Coronary artery (tissue), 2 donors: ENCODE data around the gene C13orf46.

Source experiments
- DNase-seq: peaks from one replicate; pipeline ENCODE4 v3.0.0-alpha.2; 2017; ENCODE audit warnings: low spot score
- H3K27ac ChIP-seq, 2 donors: fragments of 200-600 bp; sonication (generic); one replicate each; pipeline ENCODE4 v1.5.1; 2016 to 2019
- H3K4me3 ChIP-seq: fragments of 200-600 bp; sonication (generic); 2 replicates; pipeline ENCODE4 v1.5.1; 2016; ENCODE audit warnings: mild to moderate bottlenecking, moderate library complexity
- TF ChIP-seq, protein P1 (sequence below): fragments of 200-600 bp; sonication (generic); IDR thresholded peaks from one replicate; pipeline ENCODE4 v1.5.1; 2019; ENCODE audit warnings: antibody characterized with exemption

C13orf46 gene

GRCh38 chr13:113955235-113955634 lies 18.6 kb downstream of the C13orf46 start:
- H3K4me3 ChIP-seq = no peak overlapping the region
- TF ChIP-seq, protein P1, sequence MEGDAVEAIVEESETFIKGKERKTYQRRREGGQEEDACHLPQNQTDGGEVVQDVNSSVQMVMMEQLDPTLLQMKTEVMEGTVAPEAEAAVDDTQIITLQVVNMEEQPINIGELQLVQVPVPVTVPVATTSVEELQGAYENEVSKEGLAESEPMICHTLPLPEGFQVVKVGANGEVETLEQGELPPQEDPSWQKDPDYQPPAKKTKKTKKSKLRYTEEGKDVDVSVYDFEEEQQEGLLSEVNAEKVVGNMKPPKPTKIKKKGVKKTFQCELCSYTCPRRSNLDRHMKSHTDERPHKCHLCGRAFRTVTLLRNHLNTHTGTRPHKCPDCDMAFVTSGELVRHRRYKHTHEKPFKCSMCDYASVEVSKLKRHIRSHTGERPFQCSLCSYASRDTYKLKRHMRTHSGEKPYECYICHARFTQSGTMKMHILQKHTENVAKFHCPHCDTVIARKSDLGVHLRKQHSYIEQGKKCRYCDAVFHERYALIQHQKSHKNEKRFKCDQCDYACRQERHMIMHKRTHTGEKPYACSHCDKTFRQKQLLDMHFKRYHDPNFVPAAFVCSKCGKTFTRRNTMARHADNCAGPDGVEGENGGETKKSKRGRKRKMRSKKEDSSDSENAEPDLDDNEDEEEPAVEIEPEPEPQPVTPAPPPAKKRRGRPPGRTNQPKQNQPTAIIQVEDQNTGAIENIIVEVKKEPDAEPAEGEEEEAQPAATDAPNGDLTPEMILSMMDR = no peak
- no peak for DNase-seq
- H3K27ac ChIP-seq = no peak overlapping the region

DNA sequence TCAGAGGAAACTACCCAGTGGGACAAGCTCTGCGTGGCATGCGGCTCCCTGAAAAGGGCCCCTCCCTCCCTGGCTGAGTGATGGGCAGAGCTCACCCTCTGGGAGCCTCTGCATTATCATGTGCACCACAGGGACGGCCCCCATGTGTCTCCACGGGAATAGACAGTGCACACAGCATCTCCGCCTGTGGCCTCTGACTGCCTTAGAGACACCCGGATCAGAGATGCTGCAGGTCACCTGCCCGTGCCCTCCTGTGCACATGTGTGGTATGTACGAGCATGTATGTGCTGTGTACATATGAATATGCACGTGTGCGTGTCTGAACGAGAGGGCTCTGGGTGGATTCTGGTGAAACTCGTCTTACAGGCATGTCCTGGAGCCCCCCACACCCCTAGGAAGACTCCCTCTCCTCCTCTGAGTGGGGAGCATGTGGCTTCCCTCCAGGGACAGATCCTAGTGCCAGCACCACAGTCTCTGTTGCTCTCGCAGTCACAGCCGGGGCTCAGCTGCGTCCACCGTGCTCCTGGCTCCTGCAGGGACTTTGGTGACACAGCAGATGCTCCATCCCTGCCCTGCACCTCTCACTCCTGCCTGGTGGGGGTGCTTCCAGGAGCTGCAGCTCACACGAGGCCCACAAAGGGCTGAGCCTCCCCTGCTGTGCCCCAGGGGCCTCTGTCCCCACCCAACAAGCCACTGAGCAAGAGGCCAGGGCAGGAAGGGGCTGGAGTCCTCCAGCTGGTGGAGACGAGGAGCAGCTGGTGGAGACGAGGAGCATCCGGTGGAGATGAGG lies 19.6 kb downstream of the C13orf46 start:
- Histone ChIP-seq H3K27ac (no peak overlapping the region), H3K4me3 (no peak overlapping the region)
- TF ChIP-seq, protein P1 = no peak
- DNase-seq = no peak

- TF ChIP-seq, protein P1 = no peak
- DNase-seq = no peak
- no peak overlapping the region for H3K4me3 ChIP-seq
- no peak overlapping the region for H3K27ac ChIP-seq
Measured at GRCh38 chr13:113953561-113953960, 20.3 kb downstream of the C13orf46 start.

DNA sequence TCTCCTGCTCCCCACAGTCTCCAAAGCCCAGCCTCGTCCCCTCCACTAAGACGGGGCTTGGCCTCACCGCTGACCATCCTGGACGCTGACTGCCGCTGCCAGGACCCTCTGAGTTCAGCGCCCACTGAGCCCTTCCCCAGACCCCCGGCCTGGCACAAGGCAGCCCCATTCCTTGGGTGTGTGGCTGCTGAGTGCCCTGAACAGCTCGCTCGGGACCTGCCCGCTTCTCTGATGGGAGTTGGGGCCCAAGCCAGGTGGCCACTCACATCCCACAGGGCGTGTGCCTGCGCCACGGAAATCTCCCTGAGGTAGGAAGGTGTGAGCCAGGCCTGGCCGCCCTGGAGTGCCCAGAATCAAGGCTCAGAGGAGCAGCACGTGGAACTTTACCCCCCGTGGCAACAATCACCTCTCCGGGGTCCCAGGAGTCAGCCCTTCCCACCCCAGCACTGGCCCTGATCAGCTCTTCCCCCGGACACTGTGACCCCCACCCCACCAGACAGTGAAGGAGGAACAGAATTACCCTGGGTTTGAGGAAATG lies 20.8 kb downstream of the C13orf46 start:
- no peak overlapping the region for H3K27ac ChIP-seq
- no peak for DNase-seq

DNA sequence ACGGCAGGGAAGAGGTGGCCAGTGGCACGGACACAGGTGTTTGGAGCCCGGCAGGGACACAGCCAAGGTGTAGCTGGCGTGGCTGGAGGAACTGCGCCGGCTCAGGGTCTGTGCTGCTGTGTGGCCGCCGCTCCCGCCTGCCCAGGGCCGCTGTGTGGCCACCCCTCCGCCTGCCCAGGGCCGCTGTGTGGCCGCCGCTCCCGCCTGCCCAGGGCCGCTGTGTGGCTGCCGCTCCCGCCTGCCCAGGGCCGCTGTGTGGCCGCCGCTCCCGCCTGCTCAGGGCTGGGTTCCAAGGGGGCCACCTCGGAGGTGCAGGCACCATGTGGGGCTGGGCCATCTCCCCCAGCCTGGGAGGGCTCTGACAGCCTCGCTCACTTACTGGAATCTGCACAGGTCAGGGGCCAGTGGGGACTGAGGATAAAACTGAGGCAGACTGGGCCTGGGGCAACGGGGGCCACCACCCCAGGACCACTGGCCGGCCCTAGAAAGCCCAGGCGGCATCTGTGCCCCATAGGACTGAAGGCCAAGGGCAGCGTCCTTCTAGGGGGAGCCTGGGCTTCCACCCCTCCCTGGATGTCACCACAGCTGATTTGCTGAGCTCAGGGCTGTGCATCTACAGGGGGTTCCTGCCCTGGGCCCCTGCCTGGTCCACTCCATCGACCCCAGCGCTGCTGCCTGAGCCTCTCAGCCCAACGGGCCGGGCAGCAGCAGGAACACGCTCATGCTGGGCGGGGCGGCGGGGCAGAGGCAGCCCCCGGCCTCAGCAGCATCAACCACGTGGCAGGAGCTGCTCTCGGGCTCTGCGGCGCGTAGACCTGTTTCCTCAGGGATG lies 21.5 kb downstream of the C13orf46 start:
- H3K27ac ChIP-seq = no peak overlapping the region
- no peak for DNase-seq
- no peak overlapping the region for H3K4me3 ChIP-seq
- TF ChIP-seq, protein P1 = no peak

More for the DNA sequence above, 20.8 kb downstream of the C13orf46 start:
- no peak overlapping the region for H3K4me3 ChIP-seq
- TF ChIP-seq, protein P1 = no peak

DNA sequence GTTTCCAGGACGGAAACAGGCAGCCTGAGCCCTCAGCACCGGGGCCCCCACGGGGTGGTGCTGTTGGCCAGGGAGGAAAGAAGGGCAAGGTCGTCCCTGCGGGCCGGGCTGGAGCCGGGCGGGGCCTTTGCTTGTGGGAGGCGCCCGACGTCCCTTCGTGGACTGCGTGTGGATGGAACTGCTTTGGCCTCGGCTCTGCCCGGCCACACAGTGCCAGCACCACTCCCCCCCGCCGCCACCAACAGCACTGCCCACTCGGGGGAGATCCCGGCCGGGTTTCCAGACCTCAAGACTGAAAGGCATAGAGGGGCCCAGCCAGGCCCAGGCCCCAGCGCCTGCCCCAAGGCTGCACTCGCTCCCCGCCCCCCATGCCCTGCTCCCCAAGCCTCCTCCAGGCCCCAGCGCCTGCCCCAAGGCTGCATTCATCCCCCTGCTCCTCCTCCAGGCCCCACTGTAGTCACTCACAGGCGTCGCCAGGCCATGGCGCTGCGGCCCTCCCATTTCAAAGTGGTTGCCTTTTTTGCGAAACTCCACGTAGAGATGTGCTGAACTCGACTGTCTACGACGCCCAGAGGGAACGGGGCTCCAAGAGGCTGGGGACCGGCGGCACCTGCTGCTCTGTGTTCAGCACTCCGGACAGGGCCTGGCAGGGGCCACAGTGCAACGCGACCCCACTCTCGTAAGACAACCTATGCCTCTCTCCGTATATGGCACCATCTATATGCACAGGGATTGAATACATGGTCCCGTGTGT lies 22.5 kb downstream of the C13orf46 start:
- TF ChIP-seq, protein P1 = peak; percentile 86
- peak overlapping the region; percentile 61 for H3K4me3 ChIP-seq
- H3K27ac ChIP-seq = no peak overlapping the region
- no peak for DNase-seq
